AG09319 (cell line): Measurements from ENCODE around the gene EXOC3L4.

Source experiments
- DNase-seq: peaks from one replicate; pipeline ENCODE4 v3.0.0-alpha.2; 2010; ENCODE audit warnings: low read depth; ENCODE audit errors: extremely low read depth
- TF ChIP-seq, protein P1 (sequence below): IDR thresholded peaks from 2 replicates; pipeline ENCODE4 v1.5.1; 2011; ENCODE audit warnings: low read depth, mild to moderate bottlenecking, inconsistent platforms, low read length, moderate library complexity

The EXOC3L4 gene

DNA sequence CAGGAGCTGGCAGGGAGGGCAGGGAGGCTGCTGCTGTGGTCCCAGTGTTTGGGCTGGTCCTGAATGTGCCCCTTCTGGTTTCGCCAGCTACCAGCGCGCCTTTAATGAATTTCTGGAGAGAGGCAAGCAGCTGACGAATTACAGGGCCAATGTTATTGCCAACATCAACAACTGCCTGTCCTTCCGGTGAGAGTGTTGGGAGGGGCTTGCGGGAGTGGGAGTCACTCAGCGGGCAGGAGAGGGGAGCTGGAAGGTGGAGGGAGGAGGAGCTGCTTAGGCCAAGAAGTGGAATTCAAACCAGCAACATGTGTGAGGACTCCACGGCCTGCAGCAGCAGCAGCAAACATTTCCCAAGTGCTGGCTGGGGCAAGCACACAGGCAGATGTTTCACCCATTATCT is 36.4 kb downstream of the EXOC3L4 start:
- DNase-seq = no peak
- TF ChIP-seq, protein P1, sequence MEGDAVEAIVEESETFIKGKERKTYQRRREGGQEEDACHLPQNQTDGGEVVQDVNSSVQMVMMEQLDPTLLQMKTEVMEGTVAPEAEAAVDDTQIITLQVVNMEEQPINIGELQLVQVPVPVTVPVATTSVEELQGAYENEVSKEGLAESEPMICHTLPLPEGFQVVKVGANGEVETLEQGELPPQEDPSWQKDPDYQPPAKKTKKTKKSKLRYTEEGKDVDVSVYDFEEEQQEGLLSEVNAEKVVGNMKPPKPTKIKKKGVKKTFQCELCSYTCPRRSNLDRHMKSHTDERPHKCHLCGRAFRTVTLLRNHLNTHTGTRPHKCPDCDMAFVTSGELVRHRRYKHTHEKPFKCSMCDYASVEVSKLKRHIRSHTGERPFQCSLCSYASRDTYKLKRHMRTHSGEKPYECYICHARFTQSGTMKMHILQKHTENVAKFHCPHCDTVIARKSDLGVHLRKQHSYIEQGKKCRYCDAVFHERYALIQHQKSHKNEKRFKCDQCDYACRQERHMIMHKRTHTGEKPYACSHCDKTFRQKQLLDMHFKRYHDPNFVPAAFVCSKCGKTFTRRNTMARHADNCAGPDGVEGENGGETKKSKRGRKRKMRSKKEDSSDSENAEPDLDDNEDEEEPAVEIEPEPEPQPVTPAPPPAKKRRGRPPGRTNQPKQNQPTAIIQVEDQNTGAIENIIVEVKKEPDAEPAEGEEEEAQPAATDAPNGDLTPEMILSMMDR = no peak

DNA sequence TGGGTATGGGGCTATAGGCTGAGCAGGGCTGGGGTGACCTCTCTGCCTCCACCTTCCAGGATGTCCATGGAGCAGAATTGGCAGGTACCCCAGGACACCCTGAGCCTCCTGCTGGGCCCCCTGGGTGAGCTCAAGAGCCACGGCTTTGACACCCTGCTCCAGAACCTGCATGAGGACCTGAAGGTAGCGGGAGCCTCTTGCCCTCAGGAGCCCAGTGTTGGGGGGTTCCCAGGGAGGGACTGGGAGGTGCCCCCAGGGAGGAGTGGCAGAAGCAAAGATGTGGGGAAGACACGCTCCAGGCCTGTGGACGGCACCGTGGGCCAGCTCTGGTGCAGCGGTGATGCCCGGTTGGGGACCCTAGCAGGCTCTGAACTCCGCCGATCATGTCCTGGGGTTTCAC is 37.1 kb downstream of the EXOC3L4 start:
- no peak for DNase-seq

DNA sequence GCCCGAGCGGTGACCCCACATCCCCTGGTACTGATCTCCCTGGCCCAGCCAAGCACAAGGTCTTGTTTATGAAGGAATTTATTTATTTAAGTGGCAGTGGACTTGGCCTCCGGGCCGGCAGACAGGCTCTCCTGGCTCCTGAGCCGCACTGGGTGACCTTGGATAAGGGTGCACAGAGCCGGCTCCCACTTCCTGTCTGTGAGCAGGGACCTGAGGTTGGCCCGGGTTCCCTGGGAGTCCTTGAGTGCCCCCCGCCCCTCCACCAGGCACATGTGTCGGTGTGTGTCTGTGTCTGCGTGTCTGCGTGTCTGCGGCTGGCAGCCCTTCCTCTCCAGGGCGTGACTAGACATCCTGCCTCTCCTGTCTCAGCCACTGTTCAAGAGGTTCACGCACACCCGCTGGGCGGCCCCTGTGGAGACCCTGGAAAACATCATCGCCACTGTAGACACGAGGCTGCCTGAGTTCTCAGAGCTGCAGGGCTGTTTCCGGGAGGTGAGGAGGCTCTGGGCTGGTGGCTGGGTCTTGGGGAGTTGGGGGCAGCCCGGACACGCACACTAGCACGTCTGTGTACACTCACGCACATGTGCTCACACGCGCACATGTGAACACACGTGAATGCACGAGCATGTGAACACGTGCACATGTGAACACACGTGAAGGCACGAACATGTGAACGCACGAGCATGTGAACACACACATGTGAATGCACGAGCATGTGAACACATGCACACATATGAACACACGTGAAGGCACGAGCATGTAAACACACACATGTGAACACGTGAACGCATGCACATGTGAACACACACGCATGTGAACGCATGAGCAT is 38.1 kb downstream of the EXOC3L4 start:
- TF ChIP-seq, protein P1 = no peak
- no peak for DNase-seq

More for the DNA sequence above, 37.1 kb downstream of the EXOC3L4 start:
- TF ChIP-seq, protein P1 = no peak

DNA sequence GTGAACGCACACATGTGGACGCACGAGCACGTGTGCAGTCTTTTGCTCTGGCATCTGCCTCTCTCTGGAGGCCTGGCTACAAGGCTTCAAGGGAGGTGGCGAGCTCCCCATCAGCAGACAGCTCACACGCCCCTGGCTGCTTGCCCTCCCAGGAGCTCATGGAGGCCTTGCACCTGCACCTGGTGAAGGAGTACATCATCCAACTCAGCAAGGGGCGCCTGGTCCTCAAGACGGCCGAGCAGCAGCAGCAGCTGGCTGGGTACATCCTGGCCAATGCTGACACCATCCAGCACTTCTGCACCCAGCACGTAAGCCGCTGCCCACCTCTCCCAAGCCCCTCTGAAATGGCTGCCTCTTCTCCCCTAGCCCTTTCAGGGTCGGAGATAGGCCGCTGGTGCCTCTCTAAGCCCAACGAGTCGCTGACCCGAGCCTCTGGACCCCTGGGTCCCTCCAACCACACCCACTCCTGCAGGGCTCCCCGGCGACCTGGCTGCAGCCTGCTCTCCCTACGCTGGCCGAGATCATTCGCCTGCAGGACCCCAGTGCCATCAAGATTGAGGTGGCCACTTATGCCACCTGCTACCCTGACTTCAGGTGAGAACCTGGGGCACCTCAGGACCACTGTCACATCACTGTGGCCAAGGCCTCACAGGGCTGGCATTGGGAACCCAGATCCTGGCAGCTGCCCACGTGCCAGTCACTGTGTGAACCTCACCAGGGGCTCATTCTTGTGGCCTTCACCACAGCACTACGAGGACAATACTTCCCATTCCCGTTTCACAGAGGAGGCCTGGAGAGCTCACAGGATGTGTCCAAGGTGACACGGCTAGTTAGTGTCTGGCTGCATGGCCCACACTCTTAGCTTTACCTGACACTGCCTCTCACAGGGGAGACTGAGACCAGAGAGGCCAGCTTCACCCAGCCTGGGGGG is 39.0 kb downstream of the EXOC3L4 start:
- TF ChIP-seq, protein P1 = no peak
- DNase-seq = no peak

DNA sequence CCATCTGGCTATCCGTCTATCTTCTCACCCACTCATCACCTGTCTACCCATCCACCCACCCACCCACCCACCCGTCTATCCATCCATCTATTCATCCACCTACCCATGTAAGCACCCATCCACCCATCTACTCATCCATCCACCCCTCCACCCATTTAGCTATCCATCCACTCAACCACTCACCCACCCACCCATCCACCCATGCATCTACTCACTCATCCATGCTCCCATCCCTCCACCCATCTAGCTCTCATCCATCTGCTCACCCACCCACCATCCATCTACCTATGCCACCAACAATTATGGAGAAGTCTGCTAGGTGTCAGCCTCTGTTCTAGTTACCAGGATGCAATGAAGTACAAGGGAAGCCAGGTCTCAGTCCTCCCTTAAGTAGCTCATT is 39.9 kb downstream of the EXOC3L4 start:
- TF ChIP-seq, protein P1 = no peak
- no peak for DNase-seq

DNA sequence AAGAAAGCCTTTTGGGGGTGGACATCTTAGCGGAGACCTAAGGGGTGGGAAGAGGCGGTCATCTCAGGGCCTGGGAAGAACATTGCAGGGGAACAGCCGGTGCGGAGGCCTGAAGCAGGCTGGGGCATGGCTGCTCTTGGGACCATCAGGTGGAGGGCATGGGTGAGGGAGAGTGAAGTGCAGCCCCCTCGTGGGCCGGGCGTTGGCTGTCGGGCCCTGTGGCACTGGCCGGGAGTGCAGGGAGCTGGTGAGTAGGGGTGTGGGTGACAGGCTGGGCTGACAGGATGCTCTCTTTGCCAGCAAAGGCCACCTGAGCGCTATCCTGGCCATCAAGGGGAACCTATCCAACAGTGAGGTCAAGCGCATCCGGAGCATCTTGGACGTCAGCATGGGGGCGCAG is 40.4 kb downstream of the EXOC3L4 start:
- no peak for DNase-seq
- TF ChIP-seq, protein P1 = no peak
